ENCODE results near the gene TPST1.

- TF ChIP-seq EP300 (IDR thresholded peaks at IDR 0.05; ENCODE audit: borderline replicate concordance) (no peak), ZBTB7A (IDR thresholded peaks at IDR 0.05; ENCODE audit: low read depth) (peak; percentile 92), RAD21 (IDR thresholded peaks at IDR 0.05; ENCODE audit: low read depth) (no peak), TAF1 (IDR thresholded peaks at IDR 0.05; ENCODE audit: low read depth) (peak; percentile 89), REST (IDR thresholded peaks at IDR 0.05; ENCODE audit: low read depth) (0 out of 2 replicates have a peak, but pooled peaks have one; percentile 22)
Measured at GRCh38 chr7:66204822-66205740, at the start of gene TPST1.

Data from Ishikawa (cell line).